Measurements from ENCODE around the gene UBD. TPM values are rescaled to one million over a fixed set of nuclear protein-coding genes. Genes with fewer than 3 reads are reported as not detected.

Gene UBD
- total and polyA plus RNA-seq, 7 experiments from 2014 or later: 1.9 TPM; not detected in 6

- no peaks in the 10 kb centered on the region for H3K9me3 ChIP-seq (ENCODE audit: control insufficient read depth in 2 of 3, low read length in 3 of 3)
- no peaks in the 10 kb centered on the region for H3K36me3 ChIP-seq (ENCODE audit: control insufficient read depth in 2 of 3, insufficient read depth in 3 of 3, low read length in 3 of 3)
- no peak for DNase-seq
- POLR2A ChIA-PET: no interaction called here
- ATAC-seq: no peak
- no peaks in the 10 kb centered on the region for H3K36me3 Mint-ChIP-seq
- H3K27ac ChIP-seq (ENCODE audit: low read depth, low read length): no peak within 1 kb of the TSS
- peaks cover 0 to 6% (median 0%) of the 10 kb centered on the region in 7 donors for H3K4me1 Mint-ChIP-seq
- H3K27ac Mint-ChIP-seq: no peak within 1 kb of the TSS
- H3K9me3 Mint-ChIP-seq: no peaks in the 10 kb centered on the region
- H3K4me3 ChIP-seq (ENCODE audit: low read length): no peak within 1 kb of the TSS
- H3K4me1 ChIP-seq (ENCODE audit: control insufficient read depth in 2 of 2, insufficient read depth in 2 of 2, low read length in 2 of 2): no peaks in the 10 kb centered on the region
- H3K4me3 Mint-ChIP-seq: no peak within 1 kb of the TSS
- intact Hi-C loops (cut with micrococcal nuclease): loop anchor here in 1 of 2 donors (10.0 kb wide), 1 partner anchor 750 kb away; no protein-coding TSS in a partner anchor
- peaks cover 0 to 5% of the 10 kb centered on the region in 2 donors for H3K27me3 ChIP-seq (ENCODE audit: control insufficient read depth in 2 of 2, insufficient read depth in 2 of 2, low read length in 2 of 2)
- CTCF ChIA-PET: interaction anchor here (0.6 to 1.6 kb wide), 2 partner anchors 65 to 568 kb away, joined by 3 read pairs; no protein-coding TSS in a partner anchor
- H3K27me3 Mint-ChIP-seq: peaks cover 22 to 39% (median 32%) of the 10 kb centered on the region in 5 donors
Measured at GRCh38 chr6:29584821-29585220, 25.3 kb upstream of the UBD start, which contains the start of gene OR2H2. TSS of gene OR2H2 (plus strand) at chr6:29585121. CDS start at chr6:29587945, 2,824 bp downstream.

GRCh38 chr6:29577544-29577943 is 18.0 kb upstream of the UBD start:
- no peak for DNase-seq
- Histone ChIP-seq H3K27me3 (ENCODE audit: control insufficient read depth in 2 of 2, insufficient read depth in 2 of 2, low read length in 2 of 2) (no peaks in the 10 kb centered on the region), H3K36me3 (ENCODE audit: control insufficient read depth in 2 of 3, insufficient read depth in 3 of 3, low read length in 3 of 3) (no peaks in the 10 kb centered on the region), H3K9me3 (ENCODE audit: control insufficient read depth in 2 of 3, low read length in 3 of 3) (no peaks in the 10 kb centered on the region), H3K27ac (ENCODE audit: low read depth, low read length) (no peak overlapping the region), H3K4me3 (ENCODE audit: low read length) (no peak overlapping the region), H3K4me1 (ENCODE audit: control insufficient read depth in 2 of 2, insufficient read depth in 2 of 2, low read length in 2 of 2) (no peaks in the 10 kb centered on the region)
- intact Hi-C loops (cut with micrococcal nuclease): no loop called here
- no peaks in the 10 kb centered on the region for H3K36me3 Mint-ChIP-seq
- no peaks in the 10 kb centered on the region for H3K4me1 Mint-ChIP-seq
- H3K27ac Mint-ChIP-seq: no peak overlapping the region
- peaks cover 0 to 3% (median 0%) of the 10 kb centered on the region in 11 donors for H3K9me3 Mint-ChIP-seq
- peaks cover 26 to 60% (median 51%) of the 10 kb centered on the region in 5 donors for H3K27me3 Mint-ChIP-seq
- no peak overlapping the region for H3K4me3 Mint-ChIP-seq
- POLR2A ChIA-PET: no interaction called here
- no peak for ATAC-seq
- CTCF ChIA-PET: interaction anchor here (1.1 kb wide), 1 partner anchor 11 kb away, joined by 4 read pairs; no protein-coding TSS in a partner anchor

GRCh38 chr6:29576056-29576455 is 16.5 kb upstream of the UBD start:
- Histone ChIP-seq H3K4me3 (ENCODE audit: low read length) (no peak overlapping the region), H3K9me3 (ENCODE audit: control insufficient read depth in 2 of 3, low read length in 3 of 3) (no peaks in the 10 kb centered on the region), H3K27me3 (ENCODE audit: control insufficient read depth in 2 of 2, insufficient read depth in 2 of 2, low read length in 2 of 2) (no peaks in the 10 kb centered on the region), H3K4me1 (ENCODE audit: control insufficient read depth in 2 of 2, insufficient read depth in 2 of 2, low read length in 2 of 2) (no peaks in the 10 kb centered on the region), H3K27ac (ENCODE audit: low read depth, low read length) (no peak overlapping the region), H3K36me3 (ENCODE audit: control insufficient read depth in 2 of 3, insufficient read depth in 3 of 3, low read length in 3 of 3) (no peaks in the 10 kb centered on the region)
- ChIA-PET POLR2A (no interaction called here), CTCF (no interaction called here)
- Mint-ChIP-seq H3K9me3 (peaks cover 0 to 3% (median 0%) of the 10 kb centered on the region in 11 donors), H3K27ac (no peak overlapping the region), H3K36me3 (no peaks in the 10 kb centered on the region), H3K4me1 (no peaks in the 10 kb centered on the region), H3K27me3 (peaks cover 36 to 63% (median 60%) of the 10 kb centered on the region in 5 donors), H3K4me3 (no peak overlapping the region)
- no peak for DNase-seq
- ATAC-seq: no peak
- intact Hi-C loops (cut with micrococcal nuclease): no loop called here

- Histone ChIP-seq H3K36me3 (ENCODE audit: control insufficient read depth in 2 of 3, insufficient read depth in 3 of 3, low read length in 3 of 3) (no peaks in the 10 kb centered on the region), H3K27me3 (ENCODE audit: control insufficient read depth in 2 of 2, insufficient read depth in 2 of 2, low read length in 2 of 2) (peaks cover 2 to 5% of the 10 kb centered on the region in 2 donors), H3K27ac (ENCODE audit: low read depth, low read length) (no peak overlapping the region), H3K4me3 (ENCODE audit: low read length) (no peak overlapping the region), H3K4me1 (ENCODE audit: control insufficient read depth in 2 of 2, insufficient read depth in 2 of 2, low read length in 2 of 2) (no peaks in the 10 kb centered on the region), H3K9me3 (ENCODE audit: control insufficient read depth in 2 of 3, low read length in 3 of 3) (no peaks in the 10 kb centered on the region)
- no peaks in the 10 kb centered on the region for H3K36me3 Mint-ChIP-seq
- no peak overlapping the region for H3K4me3 Mint-ChIP-seq
- peaks cover 0 to 1% (median 0%) of the 10 kb centered on the region in 11 donors for H3K9me3 Mint-ChIP-seq
- H3K4me1 Mint-ChIP-seq: peaks cover 5 to 8% (median 7%) of the 10 kb centered on the region in 7 donors
- intact Hi-C loops (cut with micrococcal nuclease): no loop called here
- no peak overlapping the region for H3K27ac Mint-ChIP-seq
- ATAC-seq: no peak
- ChIA-PET CTCF (no interaction called here), POLR2A (no interaction called here)
- no peak for DNase-seq
- H3K27me3 Mint-ChIP-seq: peaks cover 48 to 60% (median 56%) of the 10 kb centered on the region in 5 donors
Measured at GRCh38 chr6:29567991-29568390, 8.5 kb upstream of the UBD start.

GRCh38 chr6:29567541-29567940 is 8.0 kb upstream of the UBD start:
- H3K9me3 Mint-ChIP-seq: peaks cover 0 to 1% (median 0%) of the 10 kb centered on the region in 11 donors
- DNase-seq: no peak
- ChIA-PET POLR2A (no interaction called here), CTCF (no interaction called here)
- Histone ChIP-seq H3K36me3 (ENCODE audit: control insufficient read depth in 2 of 3, insufficient read depth in 3 of 3, low read length in 3 of 3) (no peaks in the 10 kb centered on the region), H3K9me3 (ENCODE audit: control insufficient read depth in 2 of 3, low read length in 3 of 3) (no peaks in the 10 kb centered on the region), H3K27me3 (ENCODE audit: control insufficient read depth in 2 of 2, insufficient read depth in 2 of 2, low read length in 2 of 2) (peaks cover 2 to 5% of the 10 kb centered on the region in 2 donors), H3K4me1 (ENCODE audit: control insufficient read depth in 2 of 2, insufficient read depth in 2 of 2, low read length in 2 of 2) (no peaks in the 10 kb centered on the region), H3K4me3 (ENCODE audit: low read length) (no peak overlapping the region), H3K27ac (ENCODE audit: low read depth, low read length) (no peak overlapping the region)
- peaks cover 5 to 9% (median 7%) of the 10 kb centered on the region in 7 donors for H3K4me1 Mint-ChIP-seq
- intact Hi-C loops (cut with micrococcal nuclease): no loop called here
- no peak for ATAC-seq
- H3K27ac Mint-ChIP-seq: no peak overlapping the region
- H3K4me3 Mint-ChIP-seq: no peak overlapping the region
- peaks cover 0 to under 1% (median 0%) of the 10 kb centered on the region in 5 donors for H3K36me3 Mint-ChIP-seq
- H3K27me3 Mint-ChIP-seq: peaks cover 53 to 65% (median 60%) of the 10 kb centered on the region in 5 donors

- no peak for DNase-seq
- Mint-ChIP-seq H3K27me3 (peaks cover 50 to 66% (median 58%) of the 10 kb centered on the region in 5 donors), H3K4me3 (no peak overlapping the region)
Measured at GRCh38 chr6:29566856-29567255, 7.3 kb upstream of the UBD start.

GRCh38 chr6:29564875-29565274 is 5.3 kb upstream of the UBD start:
- ATAC-seq: no peak
- CTCF ChIA-PET: no interaction called here
- no peaks in the 10 kb centered on the region for H3K9me3 ChIP-seq (ENCODE audit: control insufficient read depth in 2 of 3, low read length in 3 of 3)
- no peak overlapping the region for H3K4me3 Mint-ChIP-seq
- DNase-seq: no peak
- peaks cover 5 to 9% (median 7%) of the 10 kb centered on the region in 7 donors for H3K4me1 Mint-ChIP-seq
- H3K27ac ChIP-seq (ENCODE audit: low read depth, low read length): no peak overlapping the region
- H3K4me3 ChIP-seq (ENCODE audit: low read length): no peak overlapping the region
- peaks cover 0 to 1% (median 0%) of the 10 kb centered on the region in 11 donors for H3K9me3 Mint-ChIP-seq
- peaks cover 2 to 5% of the 10 kb centered on the region in 2 donors for H3K27me3 ChIP-seq (ENCODE audit: control insufficient read depth in 2 of 2, insufficient read depth in 2 of 2, low read length in 2 of 2)
- peaks cover 0 to 3% (median 0%) of the 10 kb centered on the region in 5 donors for H3K36me3 Mint-ChIP-seq
- no peak overlapping the region for H3K27ac Mint-ChIP-seq
- intact Hi-C loops (cut with micrococcal nuclease): no loop called here
- no peaks in the 10 kb centered on the region for H3K36me3 ChIP-seq (ENCODE audit: control insufficient read depth in 2 of 3, insufficient read depth in 3 of 3, low read length in 3 of 3)
- H3K4me1 ChIP-seq (ENCODE audit: control insufficient read depth in 2 of 2, insufficient read depth in 2 of 2, low read length in 2 of 2): no peaks in the 10 kb centered on the region
- peaks cover 50 to 72% (median 62%) of the 10 kb centered on the region in 5 donors for H3K27me3 Mint-ChIP-seq
- POLR2A ChIA-PET: no interaction called here

More at GRCh38 chr6:29566856-29567255, 7.3 kb upstream of the UBD start:
- intact Hi-C loops (cut with micrococcal nuclease): no loop called here
- H3K27me3 ChIP-seq (ENCODE audit: control insufficient read depth in 2 of 2, insufficient read depth in 2 of 2, low read length in 2 of 2): peaks cover 2 to 5% of the 10 kb centered on the region in 2 donors
- Mint-ChIP-seq H3K27ac (no peak overlapping the region), H3K9me3 (peaks cover 0 to 1% (median 0%) of the 10 kb centered on the region in 11 donors), H3K36me3 (peaks cover 0 to 3% (median 0%) of the 10 kb centered on the region in 5 donors), H3K4me1 (peaks cover 5 to 9% (median 7%) of the 10 kb centered on the region in 7 donors)
- H3K27ac ChIP-seq (ENCODE audit: low read depth, low read length): no peak overlapping the region
- ChIA-PET CTCF (interaction anchor here (0.6 kb wide), 1 partner anchor 574 kb away, joined by 3 read pairs; no protein-coding TSS in a partner anchor), POLR2A (no interaction called here)
- no peaks in the 10 kb centered on the region for H3K9me3 ChIP-seq (ENCODE audit: control insufficient read depth in 2 of 3, low read length in 3 of 3)
- no peak for ATAC-seq
- H3K4me3 ChIP-seq (ENCODE audit: low read length): no peak overlapping the region
- no peaks in the 10 kb centered on the region for H3K36me3 ChIP-seq (ENCODE audit: control insufficient read depth in 2 of 3, insufficient read depth in 3 of 3, low read length in 3 of 3)
- no peaks in the 10 kb centered on the region for H3K4me1 ChIP-seq (ENCODE audit: control insufficient read depth in 2 of 2, insufficient read depth in 2 of 2, low read length in 2 of 2)
